ENCODE data around the gene PIK3AP1.
"Not testable (repeated sequence)": the region's sequence is repeated elsewhere in the genome, so short reads cannot be mapped to it uniquely, and the experiment has no call there.

Gene PIK3AP1

DNA sequence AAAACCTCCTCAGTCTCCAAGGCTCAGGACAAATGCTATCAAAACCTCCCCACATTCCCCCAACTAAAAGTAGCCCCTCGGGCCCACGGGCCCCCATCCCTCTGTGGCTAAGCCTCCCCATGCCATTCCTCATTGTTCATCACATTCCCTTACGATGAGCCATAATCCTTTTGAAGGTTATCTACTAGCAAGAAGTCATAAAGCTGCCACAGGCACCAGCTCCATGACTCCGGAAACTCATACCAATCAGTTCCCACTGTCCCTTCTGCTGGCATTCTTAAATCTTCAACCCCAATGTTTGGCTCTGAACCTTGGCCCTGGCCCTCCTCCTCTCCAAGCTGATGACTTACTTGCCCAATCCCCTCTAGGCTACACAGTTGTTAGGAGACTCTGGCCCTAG, 114.1 kb downstream of the PIK3AP1 start:
- DNase-seq = no peak

GRCh38 chr10:96600337-96600736, 120.0 kb downstream of the PIK3AP1 start:
- DNase-seq = no peak

DNA sequence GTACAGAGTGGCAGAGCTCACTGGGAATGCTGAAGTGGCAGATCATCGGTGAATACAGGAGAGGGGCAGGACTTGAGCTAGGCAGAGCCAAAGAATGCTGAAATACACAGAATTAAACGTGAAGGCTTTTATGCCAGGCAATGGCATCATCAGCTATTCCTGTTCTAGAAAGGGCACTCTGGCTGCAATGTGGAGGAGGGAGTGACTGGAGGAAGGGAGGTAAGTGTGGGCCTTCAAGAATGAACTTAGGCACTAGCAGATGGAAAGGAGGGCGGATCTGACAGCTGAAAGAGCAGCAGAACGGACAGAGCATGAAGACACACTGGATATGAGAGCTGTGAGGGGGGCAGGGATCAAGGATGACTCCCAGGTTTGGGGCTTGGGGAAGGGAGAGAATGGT, 121.5 kb downstream of the PIK3AP1 start:
- no peak for DNase-seq

- DNase-seq = no peak
Observed at GRCh38 chr10:96596422-96597407, 123.6 kb downstream of the PIK3AP1 start.

DNA sequence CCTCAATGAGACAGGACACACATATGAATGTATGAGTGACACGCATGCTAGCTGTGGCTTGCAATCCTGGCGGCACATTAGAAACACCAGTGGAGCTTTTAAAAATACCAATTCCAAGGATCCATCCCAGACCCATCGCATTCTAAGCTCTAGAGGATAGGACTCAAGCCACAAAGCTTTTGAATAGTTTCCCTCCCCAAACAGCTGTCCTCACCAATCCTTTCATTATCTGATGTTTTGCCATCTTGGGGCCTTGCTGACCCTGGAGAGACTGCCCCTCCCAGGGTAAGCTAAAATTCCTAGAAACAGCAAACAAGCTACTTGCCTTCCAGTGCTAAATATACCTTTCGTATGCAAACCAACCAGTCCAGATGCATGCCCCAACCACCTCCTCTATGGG, 124.6 kb downstream of the PIK3AP1 start:
- no peak for DNase-seq

- no peak for DNase-seq
Observed at GRCh38 chr10:96591946-96592345, 128.4 kb downstream of the PIK3AP1 start.

DNA sequence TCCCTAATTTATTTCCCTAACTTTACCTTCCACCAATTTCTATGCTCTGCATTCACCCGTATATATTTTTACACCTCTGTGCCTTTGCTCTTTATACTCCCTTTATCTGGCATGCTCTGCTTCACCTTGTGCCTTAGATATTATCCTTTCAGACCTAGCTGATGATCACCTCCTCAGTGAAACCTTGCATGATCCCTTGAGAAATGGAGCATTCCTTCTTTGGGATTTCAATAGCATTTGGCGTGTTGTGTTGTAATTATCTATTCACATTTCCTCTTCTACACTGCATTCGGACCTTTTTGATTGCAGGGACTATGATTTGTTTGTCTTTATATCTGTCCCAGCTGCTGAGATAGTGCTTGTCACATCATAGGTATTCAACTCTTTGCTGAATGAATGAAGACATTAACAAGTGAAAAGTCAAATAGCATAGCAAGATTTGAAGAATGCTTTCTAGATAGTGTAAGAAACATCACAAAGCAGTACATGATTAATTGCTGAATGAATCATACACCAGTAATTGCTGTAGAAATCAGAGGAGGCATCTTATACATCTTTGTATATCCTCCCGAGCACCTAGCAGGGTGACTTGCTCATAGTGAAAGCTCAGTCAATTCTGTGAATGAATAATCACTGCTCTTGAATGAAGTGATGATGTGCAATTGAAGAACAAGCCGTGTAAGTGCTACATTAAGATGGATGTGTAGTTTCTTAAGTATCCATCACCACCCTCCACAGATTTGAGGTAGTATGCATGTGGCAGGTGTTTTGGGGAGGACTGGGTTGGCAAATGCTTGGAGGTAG, 131.5 kb downstream of the PIK3AP1 start:
- no peak for DNase-seq

DNA sequence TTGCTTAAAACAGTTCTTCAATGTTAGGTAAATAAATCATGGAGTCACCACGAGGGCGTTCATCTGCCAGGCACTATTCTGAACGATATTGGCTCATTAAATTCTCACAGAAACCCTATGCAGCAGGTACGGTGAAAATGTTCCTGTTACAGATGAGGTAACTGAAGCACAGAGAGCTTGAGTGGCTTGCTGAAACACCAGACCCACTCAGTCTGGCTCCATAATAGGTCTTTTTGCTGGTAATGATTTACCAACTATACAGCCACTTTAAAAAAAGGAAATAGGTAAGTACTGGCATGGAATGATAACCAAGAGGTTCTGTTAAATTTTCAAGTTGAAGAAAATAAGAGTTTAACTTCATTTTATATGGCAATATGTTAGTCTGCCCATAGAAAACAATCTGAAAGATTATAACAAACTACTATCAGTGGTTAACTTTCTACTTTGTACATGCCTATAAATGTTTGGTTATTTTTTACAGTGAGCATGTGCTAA, 132.2 kb downstream of the PIK3AP1 start:
- DNase-seq = peak; percentile 26

- peak; percentile 35 for DNase-seq
Observed at GRCh38 chr10:96587264-96588059, 132.9 kb downstream of the PIK3AP1 start.

DNA sequence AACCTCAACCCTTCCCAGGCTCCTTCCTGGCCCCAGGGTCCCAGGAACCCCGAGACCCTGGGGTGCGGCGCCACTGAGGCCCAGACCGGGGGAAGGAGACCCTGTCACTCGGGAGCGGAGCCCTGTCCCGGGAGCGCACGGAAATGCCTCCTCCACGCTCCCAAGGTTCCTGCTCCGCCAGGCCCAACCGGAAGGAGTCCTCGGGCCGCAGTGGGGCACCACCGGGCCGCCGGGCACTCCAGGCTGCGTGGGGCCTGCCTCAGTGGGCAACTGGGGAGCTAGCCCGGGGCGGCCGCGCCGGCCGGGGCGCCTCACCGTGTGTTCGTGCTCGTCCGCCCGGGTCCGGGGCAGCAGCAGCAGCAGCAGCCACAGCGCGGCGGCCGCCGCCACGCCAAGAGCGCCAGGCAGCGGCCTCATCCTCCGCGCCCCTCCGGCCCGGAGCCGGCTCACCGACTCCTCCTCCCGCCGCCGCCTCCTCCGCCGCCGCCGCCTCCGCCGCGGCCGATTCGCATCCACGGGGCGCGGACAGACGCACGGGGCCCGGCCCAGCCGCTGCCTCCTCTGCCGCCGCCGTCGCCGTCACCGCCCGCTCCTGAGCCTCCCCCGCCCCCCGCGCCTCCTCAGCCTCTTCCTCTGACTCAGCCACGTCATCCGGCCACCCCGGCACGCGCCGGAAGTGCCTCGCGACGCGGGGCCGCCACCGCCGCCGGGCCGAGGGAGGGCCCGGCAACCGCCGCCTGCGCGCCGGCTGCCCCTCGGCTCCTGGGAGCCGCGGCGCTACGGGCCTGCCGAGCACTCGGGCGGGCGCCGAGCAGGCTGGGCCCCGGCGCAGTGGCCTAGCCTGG, 133.7 kb downstream of the PIK3AP1 start, which contains the start of gene TM9SF3:
Gene TM9SF3 (minus strand): TSS at position 594 of the 845 bp plus-strand sequence. CDS start 177 bp downstream, at position 417.
- DNase-seq = peak; percentile 38

DNA sequence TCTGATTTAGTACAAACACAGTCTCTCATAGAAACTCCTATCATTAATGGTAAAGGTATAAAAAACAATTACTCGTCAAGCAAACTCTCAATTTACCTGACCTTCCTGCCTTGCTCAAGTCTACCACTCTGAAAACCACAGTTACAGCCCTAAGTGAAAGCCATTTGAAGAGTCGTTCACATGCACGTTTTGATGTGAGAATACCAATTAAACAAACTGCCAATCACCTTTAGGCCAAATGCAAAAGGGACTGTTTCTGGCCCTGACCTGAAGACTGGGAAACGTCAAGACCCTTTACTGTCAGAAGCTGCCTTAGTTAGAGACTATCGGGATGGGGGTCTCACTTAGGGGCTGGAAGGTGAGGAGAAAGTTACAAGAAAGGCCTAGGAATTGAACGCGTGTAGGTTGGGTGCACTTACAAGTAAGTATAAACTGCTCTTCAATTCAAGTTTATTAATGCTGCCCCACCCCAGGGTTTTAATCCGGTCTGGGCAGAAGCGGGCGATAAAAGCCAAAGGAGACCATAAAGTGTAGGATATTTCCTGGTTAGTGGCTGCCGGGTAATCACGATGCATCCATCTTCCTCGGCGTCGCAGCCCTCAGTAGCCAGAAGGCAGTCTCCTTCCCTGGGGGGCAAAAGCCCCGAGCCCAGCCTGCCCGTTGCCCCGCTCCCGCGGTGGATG, 134.4 kb downstream of the PIK3AP1 start:
- DNase-seq = peak; percentile 5

- no peak for DNase-seq
Observed at GRCh38 chr10:96584474-96584873, 135.8 kb downstream of the PIK3AP1 start.

- no peak for DNase-seq
Observed at GRCh38 chr10:96584035-96584434, 136.3 kb downstream of the PIK3AP1 start.

DNA sequence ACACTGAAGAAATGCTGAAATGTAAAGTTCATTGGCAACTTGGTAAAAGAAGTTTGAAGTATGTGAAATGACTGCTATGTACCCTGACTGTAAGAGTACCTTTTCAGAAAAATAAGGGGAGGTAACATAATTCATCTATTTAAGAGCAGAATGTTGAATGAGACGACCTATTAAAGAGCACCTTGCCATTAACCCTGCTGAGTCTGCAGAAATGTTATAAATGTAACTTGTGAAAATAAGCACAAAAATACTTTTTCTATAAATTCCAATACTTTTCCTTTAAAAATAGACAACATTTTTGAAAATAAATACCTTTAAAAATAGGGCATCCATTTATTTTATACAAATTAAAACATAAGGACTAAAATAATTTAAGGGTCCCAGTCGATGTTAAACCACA, 141.2 kb downstream of the PIK3AP1 start:
- no peak for DNase-seq

DNA sequence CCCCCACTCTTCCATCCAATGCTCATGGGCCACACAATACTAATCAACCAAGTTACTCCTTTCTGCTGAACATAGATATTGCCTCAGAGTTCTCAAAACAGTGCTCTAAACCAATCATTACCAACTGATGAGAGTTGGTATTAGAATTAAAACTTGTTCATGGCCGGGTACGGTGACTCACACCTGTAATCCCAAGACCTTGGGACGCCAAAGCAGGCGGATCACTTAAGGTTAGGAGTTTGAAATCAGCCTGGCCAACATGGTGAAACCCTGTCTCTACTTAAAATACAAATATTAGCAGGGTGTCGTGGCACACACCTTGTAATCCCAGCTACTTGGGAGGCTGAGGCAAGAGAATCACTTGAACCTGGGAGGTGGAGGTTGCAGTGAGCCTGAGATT, 141.7 kb downstream of the PIK3AP1 start:
- DNase-seq = no peak

DNA sequence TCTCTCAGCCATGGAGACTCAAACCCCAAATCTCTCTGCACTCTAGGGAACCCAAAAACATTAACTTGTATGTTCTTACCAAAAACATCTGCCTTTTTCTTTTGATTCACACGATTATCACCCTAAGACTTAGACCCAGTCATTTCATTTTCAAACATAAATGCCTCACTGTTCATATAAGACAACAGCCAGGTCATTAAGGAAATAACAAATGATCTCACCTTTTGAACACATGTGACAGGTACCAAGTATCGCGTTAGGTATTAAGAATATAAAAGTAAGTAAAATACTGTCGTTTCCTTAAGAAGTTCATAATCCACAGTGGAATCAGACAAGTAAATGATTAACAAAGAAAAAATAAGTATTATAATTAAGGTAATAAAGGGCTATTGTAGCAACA, 142.3 kb downstream of the PIK3AP1 start:
- no peak for DNase-seq

DNA sequence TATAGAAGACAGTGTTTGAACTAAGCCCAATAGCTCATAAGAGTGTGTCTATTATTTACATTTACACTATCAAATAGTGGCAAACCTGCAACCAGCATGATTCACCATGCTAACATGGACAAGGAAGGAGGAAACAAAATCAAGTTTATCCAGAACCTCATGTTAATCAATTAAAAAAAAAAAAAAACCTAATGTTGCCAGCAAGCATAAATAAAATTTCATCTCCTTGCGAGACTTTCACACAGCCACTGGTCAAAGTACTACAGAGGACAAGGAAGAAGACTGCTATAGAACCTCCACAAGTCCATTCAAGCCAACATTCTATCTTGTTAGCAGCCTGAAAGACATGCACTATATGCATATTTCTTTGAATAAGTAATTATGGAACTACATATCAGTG, 143.2 kb downstream of the PIK3AP1 start:
- no peak for DNase-seq

DNA sequence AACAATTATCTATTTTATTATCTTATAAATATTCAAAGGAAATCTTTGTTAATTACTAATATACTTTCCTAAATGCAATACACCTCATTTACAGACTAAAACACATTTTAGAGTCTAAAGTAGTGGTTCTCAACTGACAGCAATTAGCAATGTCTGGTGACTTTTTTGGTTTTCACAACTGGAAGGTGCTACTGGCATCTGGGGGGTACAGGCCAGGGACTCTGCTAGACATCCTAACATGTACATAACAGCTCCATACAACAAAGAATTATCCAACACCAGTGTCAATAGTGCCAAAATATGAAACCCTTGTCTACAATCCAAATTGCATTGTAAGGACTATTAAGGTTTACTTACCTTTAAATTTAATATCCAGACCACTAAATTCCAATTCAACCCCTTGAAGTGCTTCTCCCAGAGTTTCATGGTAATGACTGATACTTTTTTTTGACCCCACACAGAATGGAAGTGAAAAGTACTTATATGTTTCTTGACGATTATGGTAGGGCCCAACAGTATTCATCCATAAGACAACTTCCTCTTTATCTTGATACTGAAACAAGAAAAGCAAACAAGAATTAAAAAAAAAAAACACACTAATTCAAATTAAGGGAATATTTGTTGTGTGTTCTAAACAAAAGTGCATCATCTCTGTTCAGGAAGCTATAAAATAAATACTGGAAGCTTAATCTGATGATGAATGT, 143.9 kb downstream of the PIK3AP1 start:
- DNase-seq = no peak

DNA sequence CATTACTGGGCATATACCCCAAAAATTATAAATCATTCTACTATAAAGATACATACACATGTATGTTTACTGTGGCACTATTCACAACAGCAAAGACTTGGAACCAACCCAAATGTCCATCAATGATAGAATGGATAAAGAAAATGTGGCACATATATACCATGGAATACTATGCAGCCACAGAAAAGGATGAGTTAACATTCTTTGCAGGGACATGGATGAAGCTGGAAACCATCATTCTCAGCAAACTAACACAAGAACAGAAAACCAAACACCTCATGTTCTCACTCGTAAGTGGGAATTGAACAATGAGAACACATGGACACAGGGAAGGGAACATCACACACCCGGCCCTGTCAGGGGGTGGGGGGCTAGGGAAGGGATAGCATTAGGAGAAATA, 145.8 kb downstream of the PIK3AP1 start:
- not testable (repeated sequence) for DNase-seq

GRCh38 chr10:96573036-96573435, 147.3 kb downstream of the PIK3AP1 start:
- no peak for DNase-seq
